Keratinocyte (primary cell): ENCODE measurements around the gene KMO. TPM values are rescaled to one million over a fixed set of nuclear protein-coding genes. Genes with fewer than 3 reads are reported as not detected.

Experiments used
- DNase-seq: peaks from one replicate; pipeline ENCODE4 v3.0.0-alpha.2; 2011; ENCODE audit warnings: low read depth, missing footprints, low spot score
- FAIRE-seq: peaks from 2 replicates; lab custom pipeline; 2011; peaks lifted over from hg19 to GRCh38; lab: Jason Lieb, UNC
- H2AFZ ChIP-seq: 2 replicates; pipeline ENCODE4 v1.6.0; 2012; ENCODE audit warnings: low read length, control low read depth, inconsistent platforms; ENCODE audit not compliant: control insufficient read depth
- H3K27ac ChIP-seq: 2 replicates; pipeline ENCODE4 v1.5.1; 2011; ENCODE audit warnings: low read length; ENCODE audit not compliant: control insufficient read depth, insufficient read depth
- H3K27me3 ChIP-seq: 3 replicates; pipeline ENCODE4 v1.6.0; 2011; ENCODE audit warnings: low read length; ENCODE audit not compliant: control insufficient read depth, insufficient read depth; ENCODE audit errors: extremely low read depth
- H3K36me3 ChIP-seq, 2 experiments: 2 replicates in 1 of 2; 3 replicates in 1 of 2; pipeline ENCODE4 v1.5.1; 2011; ENCODE audit warnings: low read length in 2 of 2, mild to moderate bottlenecking in 1 of 2; ENCODE audit not compliant: control insufficient read depth in 2 of 2, insufficient read depth in 2 of 2; ENCODE audit errors: extremely low read depth in 1 of 2
- H3K4me1 ChIP-seq: 3 replicates; pipeline ENCODE4 v1.5.1; 2011; ENCODE audit warnings: low read length; ENCODE audit not compliant: control insufficient read depth, insufficient read depth; ENCODE audit errors: extremely low read depth
- H3K4me2 ChIP-seq: 3 replicates; pipeline ENCODE4 v1.6.0; 2011; ENCODE audit warnings: low read depth, low read length; ENCODE audit not compliant: control insufficient read depth, insufficient read depth; ENCODE audit errors: extremely low read depth
- H3K4me3 ChIP-seq, 3 experiments: fragments of 200-600 bp in 1 of 3; sonication (generic) in 1 of 3; 2 replicates in 2 of 3; 3 replicates in 1 of 3; pipeline ENCODE4 v1.5.1; 2011 to 2016; ENCODE audit warnings: low read length in 3 of 3, mild to moderate bottlenecking in 3 of 3, control low read depth in 2 of 3, inconsistent platforms in 1 of 3, low read depth in 1 of 3, mixed read lengths in 1 of 3, mixed run types in 1 of 3, moderate library complexity in 1 of 3; ENCODE audit not compliant: control insufficient read depth in 2 of 3, insufficient read depth in 2 of 3; ENCODE audit errors: extremely low read depth in 1 of 3
- H3K79me2 ChIP-seq: 2 replicates; pipeline ENCODE4 v1.6.0; 2012; ENCODE audit warnings: low read length; ENCODE audit not compliant: control insufficient read depth, insufficient read depth
- H3K9ac ChIP-seq: 3 replicates; pipeline ENCODE4 v1.6.0; 2011; ENCODE audit warnings: low read length; ENCODE audit not compliant: control insufficient read depth, insufficient read depth; ENCODE audit errors: extremely low read depth
- H3K9me1 ChIP-seq: 3 replicates; pipeline ENCODE4 v1.6.0; 2011; ENCODE audit warnings: low read length; ENCODE audit not compliant: control insufficient read depth, insufficient read depth; ENCODE audit errors: extremely low read depth
- H3K9me3 ChIP-seq: 2 replicates; pipeline ENCODE4 v1.5.1; 2012; ENCODE audit warnings: low read depth, low read length; ENCODE audit not compliant: control insufficient read depth
- H4K20me1 ChIP-seq: 3 replicates; pipeline ENCODE4 v1.6.0; 2011; ENCODE audit warnings: low read length; ENCODE audit not compliant: control insufficient read depth, insufficient read depth; ENCODE audit errors: extremely low read depth
- EZH2 ChIP-seq: IDR thresholded peaks from one replicate; pipeline ENCODE4 v1.6.1; 2012; ENCODE audit warnings: inconsistent platforms, mild to moderate bottlenecking, low read length, moderate library complexity
- dilution Hi-C: fragments of 300-500 bp; cut with MboI; formaldehyde crosslinking; loops from one replicate; pipeline ENCODE4 v1.7.0; 2020; ENCODE audit warnings: low sequenced_read_pairs; ENCODE audit not compliant: extremely low pct_ligation_motif_present
- polyA plus RNA-seq, 5 experiments: library from polyadenylated mRNA; depleted of rRNA in 3 of 5; stranded (reverse) in 3 of 5; stranded (forward) in 1 of 5; unstranded in 1 of 5; fragments of >200 nt; gene quantifications; 1 replicate in 1 of 5; 2 replicates in 3 of 5; 3 replicates in 1 of 5; pipeline versions ENCODE4 v1.2.1 to v1.2.3, GENCODE V29; 2011 to 2012; ENCODE audit warnings: missing spikeins in 2 of 5, low read depth in 1 of 5, low replicate concordance in 1 of 5
- TF ChIP-seq, protein P1 (sequence below), 3 experiments: IDR thresholded peaks in 1 of 3; conservative IDR thresholded peaks in 1 of 3; optimal IDR thresholded peaks in 1 of 3; 2 replicates in 2 of 3; 3 replicates in 1 of 3; pipeline versions ENCODE3 to v1.5.1; 2011; ENCODE audit warnings: low read length in 3 of 3, mild to moderate bottlenecking in 3 of 3, moderate library complexity in 2 of 3, control low read depth in 1 of 3, inconsistent platforms in 1 of 3; ENCODE audit not compliant: insufficient read depth in 2 of 3; ENCODE audit errors: extremely low read depth in 1 of 3

Gene KMO
- polyA plus RNA-seq, 1 donor (not counting 4 experiments of a cell fraction or from before 2014, with no cell fraction given), result 4.7 TPM

DNA sequence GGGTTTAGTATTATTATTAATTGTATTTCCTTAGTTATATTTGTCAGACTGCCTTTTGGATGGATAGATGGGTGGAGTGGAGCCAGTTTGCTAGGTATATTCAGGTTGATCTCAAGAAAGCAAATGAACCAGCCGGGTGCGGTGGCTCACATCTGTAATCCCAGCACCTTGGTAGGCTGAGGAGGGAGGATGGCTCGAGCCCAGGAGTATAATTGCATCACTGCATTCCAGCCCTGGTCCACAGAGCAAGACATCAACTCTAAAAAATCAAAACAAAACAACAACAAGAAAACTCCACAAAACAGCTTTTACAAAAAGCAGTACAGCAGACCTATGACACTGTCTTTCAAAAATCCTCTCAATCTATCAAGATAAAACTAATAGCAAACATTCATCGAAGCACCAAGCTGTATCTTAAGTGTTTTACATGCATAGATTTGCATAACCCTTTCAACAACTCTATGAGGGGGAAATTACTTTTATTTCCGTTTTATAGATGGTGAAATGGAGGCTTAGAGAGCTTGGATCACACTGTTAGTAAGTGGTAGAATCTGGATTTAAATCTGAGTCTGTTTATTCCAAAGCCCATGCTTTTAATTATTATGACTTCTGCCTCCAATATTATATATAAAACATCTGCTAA, 25.5 kb downstream of the KMO start:
- dilution Hi-C loops, result no loop called here
- H3K79me2 ChIP-seq, result no peaks in the 10 kb centered on the region
- no peaks in the 10 kb centered on the region for H3K4me1 ChIP-seq
- no peak overlapping the region for H3K27ac ChIP-seq
- DNase-seq, result no peak
- no peak for FAIRE-seq
- no peak overlapping the region for H3K9ac ChIP-seq
- H3K9me1 ChIP-seq, result no peaks in the 10 kb centered on the region
- TF ChIP-seq EZH2, result no peak
- TF ChIP-seq, protein P1, sequence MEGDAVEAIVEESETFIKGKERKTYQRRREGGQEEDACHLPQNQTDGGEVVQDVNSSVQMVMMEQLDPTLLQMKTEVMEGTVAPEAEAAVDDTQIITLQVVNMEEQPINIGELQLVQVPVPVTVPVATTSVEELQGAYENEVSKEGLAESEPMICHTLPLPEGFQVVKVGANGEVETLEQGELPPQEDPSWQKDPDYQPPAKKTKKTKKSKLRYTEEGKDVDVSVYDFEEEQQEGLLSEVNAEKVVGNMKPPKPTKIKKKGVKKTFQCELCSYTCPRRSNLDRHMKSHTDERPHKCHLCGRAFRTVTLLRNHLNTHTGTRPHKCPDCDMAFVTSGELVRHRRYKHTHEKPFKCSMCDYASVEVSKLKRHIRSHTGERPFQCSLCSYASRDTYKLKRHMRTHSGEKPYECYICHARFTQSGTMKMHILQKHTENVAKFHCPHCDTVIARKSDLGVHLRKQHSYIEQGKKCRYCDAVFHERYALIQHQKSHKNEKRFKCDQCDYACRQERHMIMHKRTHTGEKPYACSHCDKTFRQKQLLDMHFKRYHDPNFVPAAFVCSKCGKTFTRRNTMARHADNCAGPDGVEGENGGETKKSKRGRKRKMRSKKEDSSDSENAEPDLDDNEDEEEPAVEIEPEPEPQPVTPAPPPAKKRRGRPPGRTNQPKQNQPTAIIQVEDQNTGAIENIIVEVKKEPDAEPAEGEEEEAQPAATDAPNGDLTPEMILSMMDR (optimal IDR thresholded peaks at IDR 0.05 in 1 of 3, IDR thresholded peaks at IDR 0.05 in 1 of 3, conservative IDR thresholded peaks at IDR 0.05 in 1 of 3; ENCODE audit: extremely low read depth in 1 of 3, insufficient read depth in 2 of 3, low read length in 3 of 3), result no peak
- no peaks in the 10 kb centered on the region for H3K27me3 ChIP-seq
- no peaks in the 10 kb centered on the region for H4K20me1 ChIP-seq
- no peak overlapping the region for H3K4me3 ChIP-seq
- H3K36me3 ChIP-seq, result no peaks in the 10 kb centered on the region
- no peak overlapping the region for H2AFZ ChIP-seq
- no peak overlapping the region for H3K4me2 ChIP-seq
- no peaks in the 10 kb centered on the region for H3K9me3 ChIP-seq

- H3K4me2 ChIP-seq, result no peak overlapping the region
- no peak overlapping the region for H3K27ac ChIP-seq
- no peaks in the 10 kb centered on the region for H3K79me2 ChIP-seq
- no peaks in the 10 kb centered on the region for H3K9me1 ChIP-seq
- H3K36me3 ChIP-seq, result no peaks in the 10 kb centered on the region
- H3K4me1 ChIP-seq, result no peaks in the 10 kb centered on the region
- H3K4me3 ChIP-seq, result no peak overlapping the region
- no peaks in the 10 kb centered on the region for H3K9me3 ChIP-seq
- dilution Hi-C loops, result no loop called here
- no peak for FAIRE-seq
- TF ChIP-seq, protein P1 (optimal IDR thresholded peaks at IDR 0.05 in 1 of 3, IDR thresholded peaks at IDR 0.05 in 1 of 3, conservative IDR thresholded peaks at IDR 0.05 in 1 of 3; ENCODE audit: extremely low read depth in 1 of 3, insufficient read depth in 2 of 3, low read length in 3 of 3), result no peak
- TF ChIP-seq EZH2, result no peak
- H3K27me3 ChIP-seq, result no peaks in the 10 kb centered on the region
- no peak for DNase-seq
- no peak overlapping the region for H3K9ac ChIP-seq
- H4K20me1 ChIP-seq, result no peaks in the 10 kb centered on the region
- no peak overlapping the region for H2AFZ ChIP-seq
Measured at GRCh38 chr1:241560146-241560848, 28.1 kb downstream of the KMO start.
